Neural progenitor cell (in vitro differentiated cells): ENCODE measurements around the gene FAM193A. TPM values are rescaled to one million over a fixed set of nuclear protein-coding genes. Genes with fewer than 3 reads are reported as not detected.
"Not testable (repeated sequence)": the region's sequence is repeated elsewhere in the genome, so short reads cannot be mapped to it uniquely, and the experiment has no call there.

Source experiments
- DNase-seq: peaks from one replicate; pipeline ENCODE4 v3.0.0-alpha.2; 2016; ENCODE audit warnings: low spot score
- H2AFZ ChIP-seq: fragments of 200-600 bp; sonication (generic); replicated peaks from 2 replicates; pipeline ENCODE4 v1.6.1; 2016; ENCODE audit warnings: antibody characterized with exemption
- H3F3A ChIP-seq: fragments of 200-600 bp; sonication (generic); 2 replicates; pipeline ENCODE4 v1.6.1; 2016; ENCODE audit warnings: antibody characterized with exemption, low read depth
- H3K27ac ChIP-seq: fragments of 200-600 bp; sonication (generic); 2 replicates; pipeline ENCODE4 v1.5.1; 2016; ENCODE audit warnings: mild to moderate bottlenecking
- H3K27me3 ChIP-seq: fragments of 200-600 bp; sonication (generic); 2 replicates; pipeline ENCODE4 v1.6.1; 2016; ENCODE audit warnings: mild to moderate bottlenecking, moderate library complexity
- H3K36me3 ChIP-seq: fragments of 200-600 bp; sonication (generic); 2 replicates; pipeline ENCODE4 v1.5.1; 2016
- H3K4me1 ChIP-seq: fragments of 200-600 bp; sonication (generic); 2 replicates; pipeline ENCODE4 v1.6.1; 2016; ENCODE audit warnings: mixed run types
- H3K4me2 ChIP-seq: fragments of 200-600 bp; sonication (generic); 2 replicates; pipeline ENCODE4 v1.6.1; 2016
- H3K4me3 ChIP-seq: fragments of 200-600 bp; sonication (generic); 2 replicates; pipeline ENCODE4 v1.5.1; 2016
- H3K79me2 ChIP-seq: fragments of 200-600 bp; sonication (generic); 2 replicates; pipeline ENCODE4 v1.6.1; 2016; ENCODE audit warnings: low read depth
- H3K9ac ChIP-seq: fragments of 200-600 bp; sonication (generic); 2 replicates; pipeline ENCODE4 v1.6.1; 2016
- H3K9me3 ChIP-seq: fragments of 200-600 bp; sonication (generic); 2 replicates; pipeline ENCODE4 v1.5.1; 2016; ENCODE audit warnings: low read depth
- H4K20me1 ChIP-seq: fragments of 200-600 bp; sonication (generic); 2 replicates; pipeline ENCODE4 v1.6.1; 2016; ENCODE audit warnings: low read depth
- H3K27ac Mint-ChIP-seq: 3 replicates; pipeline ENCODE4 v1.8.0; 2021; ENCODE audit warnings: mixed read lengths
- H3K27me3 Mint-ChIP-seq: 2 replicates; pipeline ENCODE4 v1.8.0; 2022; ENCODE audit warnings: low read depth, mild to moderate bottlenecking, inconsistent platforms, moderate library complexity, mixed read lengths; ENCODE audit not compliant: insufficient read depth
- H3K36me3 Mint-ChIP-seq: 3 replicates; pipeline ENCODE4 v1.8.0; 2021; ENCODE audit warnings: mixed read lengths
- H3K4me1 Mint-ChIP-seq: 3 replicates; pipeline ENCODE4 v1.8.0; 2021; ENCODE audit warnings: mixed read lengths
- H3K4me3 Mint-ChIP-seq: 3 replicates; pipeline ENCODE4 v1.8.0; 2021; ENCODE audit warnings: mild to moderate bottlenecking, moderate library complexity, mixed read lengths
- H3K9me3 Mint-ChIP-seq: 3 replicates; pipeline ENCODE4 v1.8.0; 2020; ENCODE audit warnings: mixed read lengths
- CTCF ChIP-seq: fragments of 200-600 bp; sonication (generic); IDR thresholded peaks from 2 replicates; pipeline ENCODE4 v1.5.1; 2017; ENCODE audit warnings: antibody characterized with exemption, mild to moderate bottlenecking
- EZH2 ChIP-seq: fragments of 200-600 bp; sonication (generic); IDR thresholded peaks from 2 replicates; pipeline ENCODE4 v1.6.1; 2017; ENCODE audit warnings: antibody characterized with exemption, mild to moderate bottlenecking, moderate library complexity
- EZH2phosphoT487 ChIP-seq: fragments of 200-600 bp; sonication (generic); IDR thresholded peaks from 2 replicates; pipeline ENCODE4 v1.6.1; 2017; ENCODE audit warnings: antibody characterized with exemption
- total RNA-seq: library from RNA; depleted of rRNA; stranded (reverse); fragments of >200 nt; gene quantifications from 2 replicates; pipeline ENCODE4 v1.2.3, GENCODE V29; 2015; ENCODE audit warnings: low replicate concordance

The FAM193A gene
- total RNA-seq, 1 donor from 2014 or later = 29.1 TPM

DNA sequence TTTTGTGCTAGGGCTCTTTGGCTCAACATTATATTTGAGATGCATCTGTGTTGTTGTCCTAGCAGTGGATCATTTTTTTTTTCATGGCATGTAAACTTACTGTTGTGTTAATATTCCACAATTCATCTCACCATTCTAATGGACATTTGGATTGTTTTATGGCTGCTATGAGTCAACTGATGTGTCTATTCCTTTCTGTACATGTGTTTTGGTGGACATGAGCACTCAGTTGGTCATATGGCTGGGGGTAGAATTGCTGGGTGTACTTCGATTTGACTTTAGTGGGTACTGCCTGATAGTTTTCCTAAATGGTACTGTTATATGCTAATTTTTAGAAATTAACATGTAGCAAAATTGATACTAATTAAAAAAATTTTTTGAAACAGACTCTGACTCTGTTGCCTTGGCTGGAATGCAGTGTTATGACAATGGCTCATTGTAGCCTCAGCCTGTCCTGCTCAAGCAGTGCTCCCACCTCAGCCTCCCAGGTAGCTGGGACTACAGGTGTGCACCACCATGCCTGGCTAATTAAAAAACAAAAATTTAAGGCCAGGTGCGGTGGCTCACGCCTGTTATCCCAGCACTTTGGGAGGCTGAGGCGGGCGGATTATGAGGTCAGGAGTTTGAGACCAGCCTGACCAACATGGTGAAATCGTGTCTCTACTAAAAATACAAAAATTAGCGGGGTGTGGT, 9.0 kb downstream of the FAM193A start:
- peaks cover 98% of the 10 kb centered on the region for H3K79me2 ChIP-seq
- TF ChIP-seq EZH2phosphoT487 (no peak), CTCF (no peak), EZH2 (no peak)
- H3K27ac Mint-ChIP-seq = no peak overlapping the region
- peaks cover 2% of the 10 kb centered on the region for H3K27me3 Mint-ChIP-seq
- no peak overlapping the region for H2AFZ ChIP-seq
- H4K20me1 ChIP-seq = peaks cover 60% of the 10 kb centered on the region
- H3K4me1 ChIP-seq = no peaks in the 10 kb centered on the region
- no peak overlapping the region for H3K4me3 Mint-ChIP-seq
- H3K27ac ChIP-seq = no peak overlapping the region
- no peaks in the 10 kb centered on the region for H3K36me3 ChIP-seq
- no peaks in the 10 kb centered on the region for H3K9me3 ChIP-seq
- H3K9ac ChIP-seq = no peak overlapping the region
- peaks cover 18% of the 10 kb centered on the region for H3K36me3 Mint-ChIP-seq
- no peaks in the 10 kb centered on the region for H3K4me1 Mint-ChIP-seq
- no peak overlapping the region for H3K4me2 ChIP-seq
- H3K9me3 Mint-ChIP-seq = peaks cover 27% of the 10 kb centered on the region
- no peak overlapping the region for H3K4me3 ChIP-seq
- H3K27me3 ChIP-seq = no peaks in the 10 kb centered on the region
- no peaks in the 10 kb centered on the region for H3F3A ChIP-seq
- no peak for DNase-seq

DNA sequence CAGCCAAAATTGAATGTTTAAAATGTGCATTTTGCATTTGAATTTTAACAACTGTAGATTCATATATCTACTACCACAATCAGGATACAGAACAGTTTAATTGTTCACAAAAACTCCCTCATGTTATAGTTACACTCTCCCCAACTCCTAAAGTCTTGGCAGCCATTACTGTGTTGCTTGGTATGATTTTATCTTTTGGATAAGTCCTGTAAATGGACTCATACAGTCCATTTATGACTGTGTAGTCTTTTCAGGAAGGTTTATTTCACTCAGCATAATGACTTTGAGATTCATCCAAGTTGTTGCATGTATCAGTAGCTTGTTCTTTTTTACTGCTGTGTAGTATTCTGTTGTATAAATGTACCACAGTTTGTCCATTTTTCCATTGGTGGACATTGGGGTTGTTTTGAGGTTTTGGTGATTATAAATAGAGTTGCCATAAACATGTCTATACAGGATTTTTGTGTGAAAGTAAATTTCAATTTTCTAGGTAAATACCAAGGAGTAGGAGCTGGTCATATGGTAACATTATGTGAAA, 9.9 kb downstream of the FAM193A start:
- DNase-seq = no peak
- Mint-ChIP-seq H3K27me3 (peaks cover 2% of the 10 kb centered on the region), H3K36me3 (peaks cover 22% of the 10 kb centered on the region), H3K9me3 (peaks cover 32% of the 10 kb centered on the region), H3K27ac (no peak overlapping the region), H3K4me3 (no peak overlapping the region), H3K4me1 (no peaks in the 10 kb centered on the region)
- H4K20me1 ChIP-seq = peaks cover 53% of the 10 kb centered on the region
- no peaks in the 10 kb centered on the region for H3K4me1 ChIP-seq
- H2AFZ ChIP-seq = no peak overlapping the region
- no peaks in the 10 kb centered on the region for H3F3A ChIP-seq
- no peak overlapping the region for H3K9ac ChIP-seq
- H3K4me3 ChIP-seq = no peak overlapping the region
- H3K36me3 ChIP-seq = no peaks in the 10 kb centered on the region
- H3K79me2 ChIP-seq = peaks cover 98% of the 10 kb centered on the region
- no peak for TF ChIP-seq CTCF
- no peak for TF ChIP-seq EZH2phosphoT487
- no peak for TF ChIP-seq EZH2
- H3K27ac ChIP-seq = no peak overlapping the region
- H3K4me2 ChIP-seq = no peak overlapping the region
- H3K9me3 ChIP-seq = peaks cover 3% of the 10 kb centered on the region
- H3K27me3 ChIP-seq = no peaks in the 10 kb centered on the region

GRCh38 chr4:2546961-2547691, 10.7 kb downstream of the FAM193A start:
- H3K4me2 ChIP-seq, H3K4me3 Mint-ChIP-seq, H3K36me3 ChIP-seq, DNase-seq, H3K9me3 ChIP-seq, H3F3A ChIP-seq, H3K27ac Mint-ChIP-seq, H3K27ac ChIP-seq, H3K4me1 Mint-ChIP-seq, H3K4me1 ChIP-seq, H3K27me3 ChIP-seq, H3K4me3 ChIP-seq, H3K9ac ChIP-seq, H2AFZ ChIP-seq, H3K27me3 Mint-ChIP-seq: not testable (repeated sequence)
- Mint-ChIP-seq H3K36me3 (peaks cover 25% of the 10 kb centered on the region), H3K9me3 (peaks cover 37% of the 10 kb centered on the region)
- Histone ChIP-seq H4K20me1 (peaks cover 46% of the 10 kb centered on the region), H3K79me2 (peaks cover 98% of the 10 kb centered on the region)

DNA sequence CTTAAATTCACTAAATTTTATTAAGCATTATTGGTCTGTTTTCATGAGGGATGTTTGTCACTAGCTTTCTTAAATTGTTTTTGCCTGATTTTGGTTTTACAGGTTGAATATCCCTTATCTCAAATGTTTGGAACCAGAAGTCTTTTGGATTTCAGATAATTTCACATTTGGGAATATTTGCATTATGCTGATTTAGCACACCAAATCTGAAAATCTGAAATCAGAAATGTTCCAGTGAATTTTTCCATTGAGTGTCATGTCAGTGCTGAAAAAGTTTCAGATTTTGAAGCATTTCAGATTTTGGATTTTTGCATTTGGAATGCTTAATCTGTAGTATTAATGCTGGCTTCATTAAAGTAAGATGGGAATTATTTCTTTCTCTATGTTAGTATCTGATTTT, 14.7 kb downstream of the FAM193A start:
- TF ChIP-seq EZH2 = no peak
- TF ChIP-seq EZH2phosphoT487 = no peak
- TF ChIP-seq CTCF = no peak
- no peak overlapping the region for H3K4me3 Mint-ChIP-seq
- Histone ChIP-seq H3K36me3 (no peaks in the 10 kb centered on the region), H3F3A (no peaks in the 10 kb centered on the region), H3K4me3 (no peak overlapping the region), H3K27me3 (no peaks in the 10 kb centered on the region), H4K20me1 (peaks cover 48% of the 10 kb centered on the region), H3K27ac (no peak overlapping the region), H2AFZ (no peak overlapping the region), H3K9ac (no peak overlapping the region), H3K4me2 (no peak overlapping the region), H3K9me3 (peaks cover 3% of the 10 kb centered on the region), H3K4me1 (no peaks in the 10 kb centered on the region), H3K79me2 (peaks cover 98% of the 10 kb centered on the region)
- peaks cover 34% of the 10 kb centered on the region for H3K9me3 Mint-ChIP-seq
- no peak for DNase-seq
- H3K27ac Mint-ChIP-seq = no peak overlapping the region
- peaks cover 2% of the 10 kb centered on the region for H3K27me3 Mint-ChIP-seq
- peaks cover 21% of the 10 kb centered on the region for H3K36me3 Mint-ChIP-seq
- no peaks in the 10 kb centered on the region for H3K4me1 Mint-ChIP-seq
